ENCODE measurements around the gene SERINC5.

SERINC5 gene

DNA sequence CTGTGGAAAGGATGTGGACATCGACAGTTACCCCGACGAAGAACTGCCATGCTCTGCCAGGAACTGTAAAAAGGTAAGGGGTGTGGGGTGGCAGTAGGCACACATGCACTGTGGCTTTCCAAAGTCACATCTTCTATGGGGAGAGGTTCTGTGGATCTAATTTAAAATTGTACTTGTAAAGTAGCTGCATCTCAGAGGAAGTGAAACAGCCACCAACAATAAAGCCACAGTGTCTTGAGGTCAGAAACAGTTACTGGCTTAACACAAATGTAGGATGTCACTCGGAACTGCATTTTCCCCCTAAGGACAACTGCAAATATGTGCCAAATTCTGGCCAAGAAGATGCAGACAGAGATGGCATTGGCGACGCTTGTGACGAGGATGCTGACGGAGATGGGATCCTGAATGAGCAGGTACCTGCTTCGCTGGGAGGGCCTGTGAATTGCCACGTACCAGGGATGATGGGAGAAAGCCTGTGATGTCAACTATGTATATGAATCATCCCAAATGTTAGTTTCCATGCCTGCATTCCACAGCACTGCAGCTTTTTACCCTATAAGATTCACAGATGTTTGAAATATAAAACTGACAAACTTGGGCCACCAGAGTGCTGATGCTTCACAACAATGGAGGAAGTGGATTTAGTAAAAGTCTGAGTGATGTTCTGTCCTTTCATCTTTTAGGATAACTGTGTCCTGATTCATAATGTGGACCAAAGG is 185.4 kb downstream of the SERINC5 start:
- Mint-ChIP-seq H3K4me3 (no peak overlapping the region), H3K36me3 (ENCODE audit: low read depth) (no peaks in the 10 kb centered on the region), H3K4me1 (peaks cover 7% of the 10 kb centered on the region), H3K27me3 (no peaks in the 10 kb centered on the region), H3K9me3 (no peaks in the 10 kb centered on the region), H3K27ac (no peak overlapping the region)
- no peak for ATAC-seq
- DNase-seq, result no peak

- Mint-ChIP-seq H3K9me3 (no peaks in the 10 kb centered on the region), H3K36me3 (ENCODE audit: low read depth) (peaks cover 1% of the 10 kb centered on the region), H3K27ac (no peak overlapping the region), H3K27me3 (no peaks in the 10 kb centered on the region), H3K4me1 (peaks cover 7% of the 10 kb centered on the region), H3K4me3 (no peak overlapping the region)
- ATAC-seq (no peak), DNase-seq (no peak)
Observed at GRCh38 chr5:80069918-80070318, 185.9 kb downstream of the SERINC5 start.

GRCh38 chr5:80069251-80069800 is 186.5 kb downstream of the SERINC5 start:
- Mint-ChIP-seq H3K27ac (no peak overlapping the region), H3K4me1 (peaks cover 7% of the 10 kb centered on the region), H3K36me3 (ENCODE audit: low read depth) (peaks cover 1% of the 10 kb centered on the region), H3K9me3 (no peaks in the 10 kb centered on the region), H3K27me3 (no peaks in the 10 kb centered on the region), H3K4me3 (no peak overlapping the region)
- DNase-seq (no peak), ATAC-seq (no peak)

GRCh38 chr5:80068775-80069174 is 187.1 kb downstream of the SERINC5 start:
- ATAC-seq (no peak), DNase-seq (no peak)
- peaks cover 7% of the 10 kb centered on the region for H3K4me1 Mint-ChIP-seq
- H3K9me3 Mint-ChIP-seq, result no peaks in the 10 kb centered on the region
- H3K4me3 Mint-ChIP-seq, result no peak overlapping the region
- peaks cover 1% of the 10 kb centered on the region for H3K36me3 Mint-ChIP-seq (ENCODE audit: low read depth)
- H3K27me3 Mint-ChIP-seq, result no peaks in the 10 kb centered on the region
- no peak overlapping the region for H3K27ac Mint-ChIP-seq

- H3K27ac Mint-ChIP-seq, result no peak overlapping the region
- DNase-seq (no peak), ATAC-seq (no peak)
- no peak overlapping the region for H3K4me3 Mint-ChIP-seq
- no peaks in the 10 kb centered on the region for H3K9me3 Mint-ChIP-seq
- peaks cover 1% of the 10 kb centered on the region for H3K36me3 Mint-ChIP-seq (ENCODE audit: low read depth)
- H3K27me3 Mint-ChIP-seq, result no peaks in the 10 kb centered on the region
- H3K4me1 Mint-ChIP-seq, result peaks cover 7% of the 10 kb centered on the region
Observed at GRCh38 chr5:80068246-80068636, 187.6 kb downstream of the SERINC5 start.

DNA sequence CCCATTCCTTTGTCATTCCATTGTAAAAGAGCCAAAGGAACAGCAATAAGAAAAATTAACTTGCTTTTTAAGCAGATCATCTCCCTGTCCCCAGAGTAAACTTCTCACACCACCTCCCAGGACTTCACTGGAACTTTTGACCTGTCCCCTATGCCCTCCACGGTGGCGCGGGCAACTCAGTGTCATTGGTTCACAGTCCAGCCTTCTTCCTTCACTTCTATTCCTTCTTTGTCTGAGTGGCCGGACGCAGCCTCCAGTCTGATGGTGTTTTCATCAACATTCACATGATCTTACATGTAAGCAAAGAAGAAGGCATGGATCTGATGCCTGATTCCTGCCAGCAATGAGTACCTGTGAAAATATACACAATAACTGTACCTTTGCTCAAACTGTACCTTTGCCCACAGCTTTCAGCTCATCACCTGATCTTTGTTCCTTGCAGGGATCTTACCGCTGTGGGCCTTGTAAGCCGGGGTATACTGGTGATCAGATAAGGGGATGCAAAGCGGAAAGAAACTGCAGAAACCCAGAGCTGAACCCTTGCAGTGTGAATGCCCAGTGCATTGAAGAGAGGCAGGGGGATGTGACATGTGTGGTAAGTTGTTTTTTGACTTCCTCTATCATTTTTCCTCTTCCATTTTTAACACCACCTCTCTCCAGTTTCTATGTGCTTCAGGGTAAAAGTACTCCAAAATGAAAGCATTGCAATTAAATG is 188.2 kb downstream of the SERINC5 start:
- ATAC-seq, result no peak

GRCh38 chr5:80067016-80067415 is 188.8 kb downstream of the SERINC5 start:
- ATAC-seq (no peak), DNase-seq (no peak)
- Mint-ChIP-seq H3K27me3 (no peaks in the 10 kb centered on the region), H3K27ac (no peak overlapping the region), H3K4me3 (no peak overlapping the region), H3K36me3 (ENCODE audit: low read depth) (peaks cover 1% of the 10 kb centered on the region), H3K9me3 (no peaks in the 10 kb centered on the region), H3K4me1 (peaks cover 7% of the 10 kb centered on the region)

More for the DNA sequence above, 188.2 kb downstream of the SERINC5 start:
- DNase-seq, result no peak
- Mint-ChIP-seq H3K4me1 (peaks cover 7% of the 10 kb centered on the region), H3K27ac (no peak overlapping the region), H3K36me3 (ENCODE audit: low read depth) (peaks cover 1% of the 10 kb centered on the region), H3K9me3 (no peaks in the 10 kb centered on the region), H3K27me3 (no peaks in the 10 kb centered on the region), H3K4me3 (no peak overlapping the region)

DNA sequence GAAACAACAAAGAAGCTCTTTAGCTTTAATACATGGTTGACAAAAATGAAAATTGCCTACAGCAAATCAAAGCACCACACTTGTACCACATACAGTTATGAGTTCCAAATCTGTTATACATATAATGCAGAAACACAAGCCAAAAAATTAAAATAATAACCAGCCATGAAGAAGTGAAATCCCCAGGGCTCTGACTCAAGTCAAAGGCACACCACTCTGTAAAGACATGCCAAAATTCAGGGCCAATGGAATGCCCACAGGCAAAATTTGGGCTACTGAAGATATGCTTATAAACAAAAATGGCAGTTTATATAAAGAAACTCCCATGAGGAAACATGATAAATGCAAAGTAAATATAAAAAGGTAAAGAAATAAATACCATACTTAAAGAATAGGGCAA is 191.7 kb downstream of the SERINC5 start:
- Mint-ChIP-seq H3K27me3 (no peaks in the 10 kb centered on the region), H3K27ac (no peak overlapping the region), H3K9me3 (no peaks in the 10 kb centered on the region), H3K36me3 (ENCODE audit: low read depth) (peaks cover 1% of the 10 kb centered on the region), H3K4me3 (no peak overlapping the region), H3K4me1 (peaks cover 5% of the 10 kb centered on the region)
- no peak for DNase-seq
- ATAC-seq, result no peak

Data from activated naive CD8-positive, alpha-beta T cell treated with anti-CD3 and anti-CD28 coated beads, Interleukin-2, amount 50 U/mL, for 24 hours (primary cell).